HG03280 (cell line): ENCODE measurements around the gene COL6A5.
"Not testable (repeated sequence)": the region's sequence is repeated elsewhere in the genome, so short reads cannot be mapped to it uniquely, and the experiment has no call there.

Experiments used
- ATAC-seq: cut with Tn5 transposase; IDR thresholded peaks from one replicate; pipeline ENCODE4 v1.9.1; 2021; ENCODE audit warnings: mild to moderate bottlenecking, moderate library complexity; ENCODE audit not compliant: unreplicated experiment

COL6A5 gene

GRCh38 chr3:130430266-130430665, 84.8 kb downstream of the COL6A5 start:
- no peak for ATAC-seq

- not testable (repeated sequence) for ATAC-seq
Measured at GRCh38 chr3:130432086-130432485, 86.6 kb downstream of the COL6A5 start.

- ATAC-seq, result no peak
Measured at GRCh38 chr3:130433306-130433705, 87.8 kb downstream of the COL6A5 start.

GRCh38 chr3:130442284-130442683, 96.8 kb downstream of the COL6A5 start:
- ATAC-seq, result no peak

GRCh38 chr3:130446840-130447239, 101.4 kb downstream of the COL6A5 start:
- not testable (repeated sequence) for ATAC-seq

GRCh38 chr3:130448155-130448554, 102.7 kb downstream of the COL6A5 start:
- ATAC-seq, result not testable (repeated sequence)

- ATAC-seq, result no peak
Measured at GRCh38 chr3:130456540-130456939, 111.1 kb downstream of the COL6A5 start.

GRCh38 chr3:130457671-130458070, 112.2 kb downstream of the COL6A5 start:
- ATAC-seq, result no peak

- ATAC-seq, result no peak
Measured at GRCh38 chr3:130459944-130460343, 114.5 kb downstream of the COL6A5 start.

- ATAC-seq, result no peak
Measured at GRCh38 chr3:130462089-130462488, 116.6 kb downstream of the COL6A5 start.

GRCh38 chr3:130463221-130463620, 117.7 kb downstream of the COL6A5 start:
- no peak for ATAC-seq

GRCh38 chr3:130465521-130465920, 120.0 kb downstream of the COL6A5 start:
- no peak for ATAC-seq

GRCh38 chr3:130468311-130468710, 122.8 kb downstream of the COL6A5 start:
- no peak for ATAC-seq

GRCh38 chr3:130470126-130470525, 124.7 kb downstream of the COL6A5 start:
- ATAC-seq, result no peak

- ATAC-seq, result no peak
Measured at GRCh38 chr3:130473416-130473815, 127.9 kb downstream of the COL6A5 start.

GRCh38 chr3:130480736-130481135, 135.3 kb downstream of the COL6A5 start:
- no peak for ATAC-seq

GRCh38 chr3:130488288-130488687, 142.8 kb downstream of the COL6A5 start:
- ATAC-seq, result no peak

GRCh38 chr3:130488769-130489450, 143.4 kb downstream of the COL6A5 start:
- no peak for ATAC-seq

- no peak for ATAC-seq
Measured at GRCh38 chr3:130490241-130490640, 144.8 kb downstream of the COL6A5 start.

- ATAC-seq, result no peak
Measured at GRCh38 chr3:130491431-130491830, 146.0 kb downstream of the COL6A5 start.

- ATAC-seq, result no peak
Measured at GRCh38 chr3:130504701-130505100, 159.2 kb downstream of the COL6A5 start.

GRCh38 chr3:130506031-130506430, 160.6 kb downstream of the COL6A5 start:
- ATAC-seq, result no peak

- no peak for ATAC-seq
Measured at GRCh38 chr3:130507746-130508145, 162.3 kb downstream of the COL6A5 start.
